C4-2B (cell line): ENCODE data around the gene AKNAD1.

Source experiments
- CTCF ChIP-seq: fragments of 450-650 bp; conservative IDR thresholded peaks from 2 replicates; pipeline ENCODE4 v1.5.1; 2017; ENCODE audit warnings: mild to moderate bottlenecking
- ZFX ChIP-seq: fragments of 450-650 bp; IDR thresholded peaks from 2 replicates; pipeline ENCODE4 v1.6.1; 2017

GRCh38 chr1:108889706-108890384, 33.0 kb upstream of the AKNAD1 start:
- no peak for TF ChIP-seq CTCF
- TF ChIP-seq ZFX = no peak
